ENCODE data around the gene NCK2. TPM values are rescaled to one million over a fixed set of nuclear protein-coding genes. Genes with fewer than 3 reads are reported as not detected.

The NCK2 gene
- total RNA-seq, 6 experiments from 2014 or later: 18.6 to 20.2 (median 19.8) TPM

GRCh38 chr2:105841551-105841950 lies 96.8 kb downstream of the NCK2 start:
- no peak for DNase-seq
- H3K27ac Mint-ChIP-seq: no peak overlapping the region
- 0 out of 2 replicates have a peak, but pooled peaks cover 4% of the 10 kb centered on the region for H3K36me3 Mint-ChIP-seq (ENCODE audit: low read depth)
- H3K4me3 Mint-ChIP-seq: no peak overlapping the region
- no peaks in the 10 kb centered on the region; the same call in 1 of the 2 replicates for H3K27me3 Mint-ChIP-seq (ENCODE audit: insufficient read depth)
- no peak for TF ChIP-seq CTCF (IDR thresholded peaks at IDR 0.05)
- H3K9me3 Mint-ChIP-seq: no peaks in the 10 kb centered on the region
- H3K4me1 Mint-ChIP-seq (ENCODE audit: low read depth): peaks cover 9% of the 10 kb centered on the region; the same call in 1 of the 2 replicates

- H3K27ac Mint-ChIP-seq: no peak overlapping the region
- no peaks in the 10 kb centered on the region; the same call in 1 of the 2 replicates for H3K27me3 Mint-ChIP-seq (ENCODE audit: insufficient read depth)
- no peak for TF ChIP-seq CTCF (IDR thresholded peaks at IDR 0.05)
- 0 out of 2 replicates have a peak, but pooled peaks cover 4% of the 10 kb centered on the region for H3K36me3 Mint-ChIP-seq (ENCODE audit: low read depth)
- no peak for DNase-seq
- no peaks in the 10 kb centered on the region for H3K9me3 Mint-ChIP-seq
- H3K4me3 Mint-ChIP-seq: no peak overlapping the region
- H3K4me1 Mint-ChIP-seq (ENCODE audit: low read depth): peaks cover 9% of the 10 kb centered on the region; the same call in 1 of the 2 replicates
These were observed 97.8 kb downstream of the NCK2 start for GRCh38 chr2:105842555-105842954.

- Mint-ChIP-seq H3K27me3 (ENCODE audit: insufficient read depth) (no peaks in the 10 kb centered on the region; the same call in 1 of the 2 replicates), H3K4me3 (no peak overlapping the region), H3K27ac (no peak overlapping the region), H3K36me3 (ENCODE audit: low read depth) (0 out of 2 replicates have a peak, but pooled peaks cover 4% of the 10 kb centered on the region), H3K9me3 (no peaks in the 10 kb centered on the region), H3K4me1 (ENCODE audit: low read depth) (peaks cover 9% of the 10 kb centered on the region; the same call in 1 of the 2 replicates)
- no peak for DNase-seq
- TF ChIP-seq CTCF (IDR thresholded peaks at IDR 0.05): no peak
These were observed 99.0 kb downstream of the NCK2 start for GRCh38 chr2:105843476-105844374.

GRCh38 chr2:105845976-105846375 lies 101.3 kb downstream of the NCK2 start:
- TF ChIP-seq CTCF (IDR thresholded peaks at IDR 0.05): no peak
- Mint-ChIP-seq H3K27me3 (ENCODE audit: insufficient read depth) (no peaks in the 10 kb centered on the region), H3K36me3 (ENCODE audit: low read depth) (0 out of 2 replicates have a peak, but pooled peaks cover 4% of the 10 kb centered on the region), H3K27ac (no peak overlapping the region), H3K9me3 (no peaks in the 10 kb centered on the region), H3K4me1 (ENCODE audit: low read depth) (peaks cover 9% of the 10 kb centered on the region; the same call in 1 of the 2 replicates), H3K4me3 (no peak overlapping the region)
- DNase-seq: no peak

GRCh38 chr2:105847056-105847455 lies 102.3 kb downstream of the NCK2 start:
- Mint-ChIP-seq H3K9me3 (no peaks in the 10 kb centered on the region), H3K36me3 (ENCODE audit: low read depth) (no peaks in the 10 kb centered on the region), H3K27me3 (ENCODE audit: insufficient read depth) (no peaks in the 10 kb centered on the region), H3K4me3 (no peak overlapping the region), H3K27ac (no peak overlapping the region), H3K4me1 (ENCODE audit: low read depth) (peaks cover 9% of the 10 kb centered on the region; the same call in 1 of the 2 replicates)
- no peak for DNase-seq
- no peak for TF ChIP-seq CTCF (IDR thresholded peaks at IDR 0.05)

Measured in HFFc6 (cell line).